K562 (cell line): ENCODE data around the gene COX6B2. TPM values are rescaled to one million over a fixed set of nuclear protein-coding genes. Genes with fewer than 3 reads are reported as not detected.
A peak's percentile ranks its signal among the peaks of the same experiment; 100 is the strongest.
"Not testable (repeated sequence)": the region's sequence is repeated elsewhere in the genome, so short reads cannot be mapped to it uniquely, and the experiment has no call there.

ENCODE experiments used
- ATAC-seq: fragments of 200-7000 bp; cut with Tn5 transposase; 3 replicates; pipeline ENCODE4 v1.9.1; 2020; ENCODE audit warnings: moderate library complexity
- BruUV-seq: library from RNA; stranded (reverse); fragments of 400-500 nt; replicated peaks from 2 replicates; lab custom pipeline; 2021; lab: Mats Ljungman, UMichigan
- CTCF ChIA-PET: fragments of 300-600 bp; formaldehyde crosslinking; extraction: SDS; loops from one replicate; lab custom pipeline; 2021; ENCODE audit warnings: low intra/inter-chr PET ratio; lab: Yijun Ruan, JAX
- POLR2A ChIA-PET: fragments of 300-600, 350-650 bp; sonication (Branson Sonifier 250); formaldehyde crosslinking; extraction: SDS; loops from one replicate; lab custom pipeline; 2021; ENCODE audit warnings: antibody characterized with exemption, inconsistent platforms; lab: Yijun Ruan, JAX
- DNase-seq, 4 experiments: peaks; one replicate each; pipeline versions ENCODE4 v3.0.0 to v3.0.0-alpha.2; 2011 to 2018; ENCODE audit warnings: low spot score in 3 of 4, mixed read lengths in 3 of 4; ENCODE audit errors: extremely low read depth in 1 of 4
- FAIRE-seq: peaks from 2 replicates; lab custom pipeline; 2011; peaks lifted over from hg19 to GRCh38; lab: Jason Lieb, UNC
- H2AFZ ChIP-seq: 2 replicates; pipeline ENCODE4 v1.6.0; 2011; ENCODE audit warnings: low read depth, low read length, control low read depth, inconsistent platforms
- H3K27ac ChIP-seq: fragments of 200-600 bp; 3 replicates; pipeline ENCODE4 v1.8.0; 2011; ENCODE audit warnings: low read depth, mild to moderate bottlenecking, control low read depth, inconsistent platforms, low read length, moderate library complexity, mixed read lengths; ENCODE audit errors: extremely low read depth
- H3K27me3 ChIP-seq, 2 experiments: fragments of 300-600 bp in 1 of 2; 2 replicates in 1 of 2; 3 replicates in 1 of 2; pipeline versions ENCODE4 v1.6.0 to v1.8.0; 2011; ENCODE audit warnings: inconsistent platforms in 2 of 2, low read length in 2 of 2, mild to moderate bottlenecking in 1 of 2, mixed read lengths in 1 of 2, moderate library complexity in 1 of 2; ENCODE audit not compliant: control insufficient read depth in 2 of 2, insufficient read depth in 2 of 2
- H3K36me3 ChIP-seq: fragments of 300-600 bp; 3 replicates; pipeline ENCODE4 v1.8.0; 2011; ENCODE audit warnings: mild to moderate bottlenecking, low read length, inconsistent platforms; ENCODE audit not compliant: control insufficient read depth, insufficient read depth
- H3K4me1 ChIP-seq, 2 experiments: fragments of 200-600 bp in 1 of 2; replicated peaks in 1 of 2; 2 replicates in 1 of 2; 3 replicates in 1 of 2; pipeline versions ENCODE4 v1.5.1 to v1.8.0; 2011; ENCODE audit warnings: inconsistent platforms in 2 of 2, low read length in 2 of 2, mild to moderate bottlenecking in 1 of 2, mixed read lengths in 1 of 2, moderate library complexity in 1 of 2; ENCODE audit not compliant: control insufficient read depth in 2 of 2, insufficient read depth in 2 of 2
- H3K4me2 ChIP-seq: 2 replicates; pipeline ENCODE4 v1.6.1; 2011; ENCODE audit warnings: low read length, control low read depth, inconsistent platforms, mixed read lengths; ENCODE audit not compliant: insufficient read depth
- H3K4me3 ChIP-seq: fragments of 200-600 bp; sonication (generic), shearing (Covaris generic); 2 replicates; pipeline ENCODE4 v1.5.1; 2016; ENCODE audit warnings: control low read depth, inconsistent platforms
- H3K79me2 ChIP-seq: fragments of 200-600 bp; 3 replicates; pipeline ENCODE4 v1.8.0; 2011; ENCODE audit warnings: low read length, inconsistent platforms; ENCODE audit not compliant: control insufficient read depth, insufficient read depth
- H3K9ac ChIP-seq, 2 experiments: 2 replicates each; pipeline versions ENCODE4 v1.6.0 to v1.6.1; 2011; ENCODE audit warnings: low read depth in 2 of 2, low read length in 2 of 2, control low read depth in 1 of 2, inconsistent platforms in 1 of 2, mild to moderate bottlenecking in 1 of 2, mixed read lengths in 1 of 2; ENCODE audit not compliant: insufficient read depth in 1 of 2
- H3K9me1 ChIP-seq: one replicate; pipeline ENCODE4 v1.6.0; 2011; ENCODE audit warnings: inconsistent platforms, mild to moderate bottlenecking, low read length, moderate library complexity; ENCODE audit not compliant: control insufficient read depth, insufficient read depth
- H3K9me3 ChIP-seq: replicated peaks from 2 replicates; pipeline ENCODE4 v1.5.1; 2011; ENCODE audit warnings: low read depth, low read length, inconsistent platforms; ENCODE audit not compliant: control insufficient read depth, insufficient read depth
- H4K20me1 ChIP-seq: replicated peaks from 2 replicates; pipeline ENCODE4 v1.6.1; 2011; ENCODE audit warnings: low read length, inconsistent platforms, mixed read lengths; ENCODE audit not compliant: control insufficient read depth, insufficient read depth
- POLR2G ChIP-seq: fragments of 200-400 bp; formaldehyde crosslinking; IDR thresholded peaks from 2 replicates; pipeline ENCODE4 v1.6.1; 2017; ENCODE audit warnings: low read depth, mild to moderate bottlenecking, antibody characterized with exemption, low read length, moderate library complexity
- RBFOX2 ChIP-seq: fragments of 200-400 bp; formaldehyde crosslinking; IDR thresholded peaks from 2 replicates; pipeline ENCODE4 v1.6.1; 2017; ENCODE audit warnings: low read depth, mild to moderate bottlenecking, low read length, moderate library complexity
- RBM22 ChIP-seq: fragments of 200-400 bp; formaldehyde crosslinking; IDR thresholded peaks from 2 replicates; pipeline ENCODE4 v1.6.1; 2018; ENCODE audit warnings: low read length, low read depth; ENCODE audit not compliant: poor library complexity, severe bottlenecking
- WGBS: fragments of 100-300 bp; shearing (Covaris generic); methylation state at CpG from one replicate; pipeline ENCODE4 v1.1.6; 2016; ENCODE audit warnings: low coverage, mixed read lengths; ENCODE audit not compliant: insufficient coverage; ENCODE audit errors: missing lambda C conversion rate; 5-methylcytosine and 5-hydroxymethylcytosine counted together
- in situ Hi-C: fragments of 300-500 bp; cut with MboI; formaldehyde crosslinking; loops from 4 replicates; pipeline ENCODE4 v1.15.0; 2018; ENCODE audit warnings: inconsistent platforms, mixed read lengths
- intact Hi-C: fragments of 100-400 bp; cut with micrococcal nuclease; formaldehyde crosslinking; loops from 2 replicates; pipeline ENCODE4 v1.14.2; 2022
- polyA plus RNA-seq, 8 experiments: library from polyadenylated mRNA; depleted of rRNA in 4 of 8; stranded (reverse) in 5 of 8; unstranded in 3 of 8; fragments of >200 nt; fragmentation: Nextera tagmentation in 2 of 8; fragmentation: Illumina TruSeq in 1 of 8; extraction: Ambion mirVana in 2 of 8; extraction: Trizol in 1 of 8; gene quantifications; 2 replicates each; pipeline versions ENCODE4 v1.2.1 to v1.2.3, GENCODE V29; 2011 to 2014; ENCODE audit warnings: inconsistent platforms in 1 of 8, missing spikeins in 1 of 8
- total RNA-seq, 7 experiments: library from RNA; depleted of rRNA in 6 of 7; stranded (reverse); fragments of >200 nt in 6 of 7; fragmentation: Illumina TruSeq in 2 of 7; extraction: Trizol in 2 of 7; gene quantifications; 2 replicates each; pipeline versions ENCODE4 v1.2.1 to v1.2.3, GENCODE V29; 2011 to 2021; ENCODE audit warnings: low replicate concordance in 1 of 7

The COX6B2 gene
- total and polyA plus RNA-seq, 9 of the 15 experiments (the other 6 are each of a cell fraction or from before 2014, with no cell fraction given), result 0.40 to 2.5 (median 0.83) TPM

GRCh38 chr19:55401390-55401789, 46.9 kb upstream of the COX6B2 start:
- TF ChIP-seq POLR2G (peak; percentile 70), RBFOX2 (peak; percentile 71), RBM22 (peak; percentile 56)
- POLR2A ChIA-PET, result interaction anchor here (2.0 to 6.6 kb wide), 3 partner anchors 13 to 108 kb away, joined by 8 to 195 read pairs (median 97); partner anchors contain the start of genes RPL28 and TMEM238
- H3K4me3 ChIP-seq, CTCF ChIA-PET, H3K9ac ChIP-seq, intact Hi-C loops, H3K4me2 ChIP-seq, H3K27me3 ChIP-seq, DNase-seq, H3K9me1 ChIP-seq, H2AFZ ChIP-seq, BruUV-seq, ATAC-seq, in situ Hi-C loops, H3K9me3 ChIP-seq, H3K27ac ChIP-seq, FAIRE-seq: not testable (repeated sequence)
- WGBS, result 75% methylated on average over 2 of the region's 28 CpGs
- H3K4me1 ChIP-seq, result peaks cover 11 to 30% of the 10 kb centered on the region in 2 experiments; a peak in 4 of 5 replicates
- H4K20me1 ChIP-seq, result peaks cover 38% of the 10 kb centered on the region
- peaks cover 36% of the 10 kb centered on the region for H3K79me2 ChIP-seq
- H3K36me3 ChIP-seq, result peaks cover 55% of the 10 kb centered on the region
